ENCODE results near the gene PCSK6. TPM values are rescaled to one million over a fixed set of nuclear protein-coding genes. Genes with fewer than 3 reads are reported as not detected.

The PCSK6 gene
- polyA plus RNA-seq, 12 donors, result 7.7 to 28.6 (median 10.9) TPM; not detected in 1

- DNase-seq, result no peak
These were observed 2.6 kb downstream of the PCSK6 start for GRCh38 chr15:101486696-101487459.

- DNase-seq, result no peak
These were observed 6.0 kb downstream of the PCSK6 start for GRCh38 chr15:101483462-101483861.

- DNase-seq, result no peak
These were observed 6.8 kb downstream of the PCSK6 start for GRCh38 chr15:101482526-101483371.

- no peak for DNase-seq
These were observed 7.5 kb downstream of the PCSK6 start for GRCh38 chr15:101481917-101482525.

GRCh38 chr15:101481381-101481705, 8.2 kb downstream of the PCSK6 start:
- no peak for DNase-seq

GRCh38 chr15:101480613-101481380, 8.7 kb downstream of the PCSK6 start:
- no peak for DNase-seq

- DNase-seq, result no peak
These were observed 9.5 kb downstream of the PCSK6 start for GRCh38 chr15:101479851-101480612.

GRCh38 chr15:101479342-101479845, 10.1 kb downstream of the PCSK6 start:
- DNase-seq, result no peak

GRCh38 chr15:101478701-101479341, 10.7 kb downstream of the PCSK6 start:
- no peak for DNase-seq

- DNase-seq, result no peak
These were observed 11.6 kb downstream of the PCSK6 start for GRCh38 chr15:101477851-101478362.

- DNase-seq, result no peak
These were observed 12.8 kb downstream of the PCSK6 start for GRCh38 chr15:101476756-101477155.

- no peak for DNase-seq
These were observed 14.5 kb downstream of the PCSK6 start for GRCh38 chr15:101474983-101475382.

- no peak for DNase-seq
These were observed 15.3 kb downstream of the PCSK6 start for GRCh38 chr15:101474233-101474632.

- DNase-seq, result no peak
These were observed 17.5 kb downstream of the PCSK6 start for GRCh38 chr15:101472033-101472432.

- DNase-seq, result no peak
These were observed 18.8 kb downstream of the PCSK6 start for GRCh38 chr15:101470548-101471239.

GRCh38 chr15:101469520-101470288, 19.8 kb downstream of the PCSK6 start:
- DNase-seq, result no peak

- no peak for DNase-seq
These were observed 23.3 kb downstream of the PCSK6 start for GRCh38 chr15:101466188-101466587.

GRCh38 chr15:101464999-101465669, 24.4 kb downstream of the PCSK6 start:
- DNase-seq, result no peak

Measured in muscle of arm (tissue), 12 donors.